HEK293 (cell line): ENCODE measurements around the gene ORM2.

Experiments
- CTCF ChIA-PET: fragments of 350-600 bp; formaldehyde crosslinking; extraction: SDS; loops from one replicate; lab custom pipeline; 2021; ENCODE audit warnings: antibody characterized with exemption; lab: Yijun Ruan, JAX
- POLR2A ChIA-PET: fragments of 300-600 bp; formaldehyde crosslinking; extraction: SDS; loops from one replicate; lab custom pipeline; 2020; ENCODE audit warnings: antibody characterized with exemption, inconsistent platforms; lab: Yijun Ruan, JAX
- H3K27ac ChIP-seq: fragments of 200-500 bp; sonication (Bioruptor generic); 2 replicates; pipeline ENCODE4 v1.5.1; 2014; ENCODE audit warnings: low read depth, low read length, control low read depth, inconsistent platforms; ENCODE audit errors: extremely low read depth
- H3K36me3 ChIP-seq, 2 experiments: fragments of 200-500 bp in 1 of 2; sonication (Bioruptor generic) in 1 of 2; 1 replicate in 1 of 2; 2 replicates in 1 of 2; pipeline ENCODE4 v1.5.1; 2014 to 2017; ENCODE audit warnings: inconsistent platforms in 2 of 2, low read length in 2 of 2; ENCODE audit not compliant: control insufficient read depth in 2 of 2, insufficient read depth in 1 of 2
- H3K4me1 ChIP-seq: fragments of 200-500 bp; sonication (Bioruptor generic); 2 replicates; pipeline ENCODE4 v1.5.1; 2014; ENCODE audit warnings: mild to moderate bottlenecking, low read length, inconsistent platforms; ENCODE audit not compliant: control insufficient read depth, insufficient read depth
- H3K4me3 ChIP-seq: 2 replicates; pipeline ENCODE4 v1.5.1; 2011; ENCODE audit warnings: low read depth, mild to moderate bottlenecking, control low read depth, low read length, moderate library complexity
- H3K9me3 ChIP-seq: fragments of 200-500 bp; sonication (Bioruptor generic); 2 replicates; pipeline ENCODE4 v1.5.1; 2014; ENCODE audit warnings: low read depth, low read length, inconsistent platforms; ENCODE audit not compliant: control insufficient read depth, insufficient read depth
- GFI1B ChIP-seq: fragments of 450-650 bp; formaldehyde crosslinking; IDR thresholded peaks from 2 replicates; pipeline ENCODE4 v1.5.1; 2016; ENCODE audit warnings: missing biosample characterization, missing genetic modification characterization
- IKZF3 ChIP-seq: fragments of 450-650 bp; IDR thresholded peaks from 2 replicates; pipeline ENCODE4 v1.5.0; 2018; ENCODE audit warnings: missing biosample characterization, mild to moderate bottlenecking, missing genetic modification characterization, moderate library complexity
- MEIS1 ChIP-seq: sonication (generic); formaldehyde crosslinking; IDR thresholded peaks from 2 replicates; pipeline ENCODE4 v1.8.1; 2022; ENCODE audit warnings: missing genetic modification reagents, mild to moderate bottlenecking, borderline replicate concordance
- OVOL3 ChIP-seq: fragments of 450-650 bp; formaldehyde crosslinking; IDR thresholded peaks from 2 replicates; pipeline ENCODE4 v1.5.1; 2016; ENCODE audit warnings: missing biosample characterization, missing genetic modification characterization
- SETDB1 ChIP-seq: IDR thresholded peaks from one replicate; pipeline ENCODE4 v1.6.1; 2017; ENCODE audit warnings: mild to moderate bottlenecking, low read length, moderate library complexity, mixed read lengths; ENCODE audit not compliant: insufficient read length
- ZBTB21 ChIP-seq: fragments of 450-650 bp; formaldehyde crosslinking; IDR thresholded peaks from 2 replicates; pipeline ENCODE4 v1.5.1; 2017; ENCODE audit warnings: missing biosample characterization, missing genetic modification characterization
- ZBTB8A ChIP-seq: fragments of 450-650 bp; formaldehyde crosslinking; IDR thresholded peaks from 2 replicates; pipeline ENCODE4 v1.5.1; 2016; ENCODE audit warnings: missing biosample characterization, missing genetic modification characterization
- ZFHX2 ChIP-seq: fragments of 450-650 bp; formaldehyde crosslinking; conservative IDR thresholded peaks from 2 replicates; pipeline ENCODE4 v1.5.1; 2016; ENCODE audit warnings: missing biosample characterization, missing genetic modification characterization
- ZFP37 ChIP-seq: fragments of 450-650 bp; formaldehyde crosslinking; IDR thresholded peaks from 2 replicates; pipeline ENCODE4 v1.5.1; 2016; ENCODE audit warnings: missing biosample characterization, missing genetic modification characterization
- ZFP69B ChIP-seq: fragments of 450-650 bp; formaldehyde crosslinking; IDR thresholded peaks from 2 replicates; pipeline ENCODE4 v1.5.1; 2016; ENCODE audit warnings: missing biosample characterization, missing genetic modification characterization
- ZNF132 ChIP-seq: fragments of 450-650 bp; formaldehyde crosslinking; IDR thresholded peaks from 2 replicates; pipeline ENCODE4 v1.5.1; 2017; ENCODE audit warnings: missing biosample characterization, missing genetic modification characterization, borderline replicate concordance
- ZNF146 ChIP-seq: fragments of 450-650 bp; formaldehyde crosslinking; IDR thresholded peaks from 2 replicates; pipeline ENCODE4 v1.5.1; 2016; ENCODE audit warnings: missing biosample characterization, missing genetic modification characterization
- ZNF174 ChIP-seq: fragments of 450-650 bp; formaldehyde crosslinking; IDR thresholded peaks from 2 replicates; pipeline ENCODE4 v1.5.0; 2017; ENCODE audit warnings: missing biosample characterization, mild to moderate bottlenecking, missing genetic modification characterization
- ZNF19 ChIP-seq: fragments of 450-650 bp; formaldehyde crosslinking; IDR thresholded peaks from 2 replicates; pipeline ENCODE4; 2016; ENCODE audit warnings: missing biosample characterization, missing genetic modification characterization, low read depth
- ZNF214 ChIP-seq: fragments of 450-650 bp; formaldehyde crosslinking; IDR thresholded peaks from 2 replicates; pipeline ENCODE4 v1.5.1; 2017; ENCODE audit warnings: missing biosample characterization, mild to moderate bottlenecking, missing genetic modification characterization, borderline replicate concordance
- ZNF266 ChIP-seq: fragments of 450-650 bp; formaldehyde crosslinking; IDR thresholded peaks from 2 replicates; pipeline ENCODE4 v1.5.1; 2016; ENCODE audit warnings: missing biosample characterization, missing genetic modification characterization, low read depth
- ZNF529 ChIP-seq: fragments of 450-650 bp; formaldehyde crosslinking; IDR thresholded peaks from 2 replicates; pipeline ENCODE4 v1.5.1; 2017; ENCODE audit warnings: missing genetic modification characterization, missing biosample characterization; ENCODE audit not compliant: insufficient replicate concordance
- ZNF626 ChIP-seq: fragments of 450-650 bp; sonication (Bioruptor Pico); formaldehyde crosslinking; IDR thresholded peaks from 2 replicates; pipeline ENCODE4 v1.5.1; 2018; ENCODE audit warnings: missing biosample characterization, missing genetic modification characterization, inconsistent platforms
- ZNF707 ChIP-seq: fragments of 450-650 bp; formaldehyde crosslinking; IDR thresholded peaks from 2 replicates; pipeline ENCODE4 v1.5.1; 2016; ENCODE audit warnings: missing biosample characterization, missing genetic modification characterization
- ZNF777 ChIP-seq: fragments of 450-650 bp; formaldehyde crosslinking; IDR thresholded peaks from 2 replicates; pipeline ENCODE4 v1.5.1; 2017; ENCODE audit warnings: missing biosample characterization, missing genetic modification characterization, borderline replicate concordance
- TF ChIP-seq, protein P1 (sequence below): fragments of 450-650 bp; IDR thresholded peaks from 2 replicates; pipeline ENCODE4 v1.5.1; 2018; ENCODE audit warnings: missing biosample characterization, missing genetic modification characterization
- TF ChIP-seq, protein P2 (sequence below): fragments of 450-650 bp; formaldehyde crosslinking; IDR thresholded peaks from 2 replicates; pipeline ENCODE4 v1.5.1; 2016; ENCODE audit warnings: missing biosample characterization, missing genetic modification characterization, low read depth
- TF ChIP-seq, protein P3 (sequence below): fragments of 450-650 bp; formaldehyde crosslinking; IDR thresholded peaks from 2 replicates; pipeline ENCODE4 v1.5.1; 2016; ENCODE audit warnings: missing biosample characterization, missing genetic modification characterization
- TF ChIP-seq, protein P4 (sequence below): fragments of 450-650 bp; formaldehyde crosslinking; IDR thresholded peaks from 2 replicates; pipeline ENCODE4 v1.5.1; 2016; ENCODE audit warnings: missing biosample characterization, missing genetic modification characterization

The ORM2 gene

DNA sequence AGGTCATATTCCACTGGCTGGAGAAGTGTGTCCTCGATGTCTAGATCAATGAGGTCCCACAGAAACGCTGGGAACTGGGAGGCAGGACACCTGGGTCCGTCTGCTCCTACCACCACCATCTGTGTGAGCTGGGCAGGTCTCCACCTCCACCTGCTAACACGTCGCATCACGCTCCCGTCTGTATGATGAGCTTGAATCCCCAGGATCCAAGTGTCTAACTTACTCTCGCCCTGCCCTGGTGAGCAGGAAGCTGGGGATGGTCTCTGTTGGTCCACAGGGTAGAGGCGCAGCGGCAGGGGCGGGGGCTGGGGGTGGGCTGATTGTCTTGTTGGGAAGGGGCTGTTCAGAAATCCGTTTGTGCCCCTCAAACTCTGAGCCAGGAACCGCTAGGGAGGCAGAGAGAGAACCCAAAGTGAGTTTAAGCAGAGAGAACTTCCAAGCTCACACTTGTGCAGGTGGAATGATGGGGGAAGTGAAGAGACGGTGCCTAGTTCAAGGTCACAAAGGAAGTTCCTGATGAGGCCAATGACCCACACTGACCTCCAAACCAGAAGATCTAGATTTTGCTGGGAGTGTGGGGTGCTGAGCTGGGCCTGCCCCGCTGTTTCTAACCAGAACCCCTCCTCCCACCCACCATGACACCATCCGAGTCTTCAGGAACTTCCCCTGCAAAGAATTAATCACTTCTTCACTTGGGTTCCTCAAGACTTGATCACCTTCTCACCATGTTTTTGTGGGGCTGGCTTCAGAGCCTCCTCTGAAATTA, 21.1 kb downstream of the ORM2 start:
- no peaks in the 10 kb centered on the region for H3K36me3 ChIP-seq
- TF ChIP-seq ZNF529 (tag by site-specific recombination) (no peak), ZFP69B (tag by site-specific recombination) (no peak), ZNF626 (no peak), ZFP37 (tag by site-specific recombination) (no peak), ZNF19 (no peak), IKZF3 (tag by site-specific recombination) (no peak), ZNF132 (tag by site-specific recombination) (no peak), ZNF266 (tag by site-specific recombination) (no peak), ZBTB21 (tag by site-specific recombination) (no peak), ZFHX2 (no peak), ZNF707 (tag by site-specific recombination) (no peak), ZBTB8A (tag by site-specific recombination) (no peak), OVOL3 (tag by site-specific recombination) (no peak), GFI1B (tag by site-specific recombination) (no peak), ZNF777 (no peak), MEIS1 (CRISPR knock-in tag) (no peak)
- TF ChIP-seq, protein P1, sequence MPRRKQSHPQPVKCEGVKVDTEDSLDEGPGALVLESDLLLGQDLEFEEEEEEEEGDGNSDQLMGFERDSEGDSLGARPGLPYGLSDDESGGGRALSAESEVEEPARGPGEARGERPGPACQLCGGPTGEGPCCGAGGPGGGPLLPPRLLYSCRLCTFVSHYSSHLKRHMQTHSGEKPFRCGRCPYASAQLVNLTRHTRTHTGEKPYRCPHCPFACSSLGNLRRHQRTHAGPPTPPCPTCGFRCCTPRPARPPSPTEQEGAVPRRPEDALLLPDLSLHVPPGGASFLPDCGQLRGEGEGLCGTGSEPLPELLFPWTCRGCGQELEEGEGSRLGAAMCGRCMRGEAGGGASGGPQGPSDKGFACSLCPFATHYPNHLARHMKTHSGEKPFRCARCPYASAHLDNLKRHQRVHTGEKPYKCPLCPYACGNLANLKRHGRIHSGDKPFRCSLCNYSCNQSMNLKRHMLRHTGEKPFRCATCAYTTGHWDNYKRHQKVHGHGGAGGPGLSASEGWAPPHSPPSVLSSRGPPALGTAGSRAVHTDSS (tag by site-specific recombination), result no peak
- TF ChIP-seq, protein P2, sequence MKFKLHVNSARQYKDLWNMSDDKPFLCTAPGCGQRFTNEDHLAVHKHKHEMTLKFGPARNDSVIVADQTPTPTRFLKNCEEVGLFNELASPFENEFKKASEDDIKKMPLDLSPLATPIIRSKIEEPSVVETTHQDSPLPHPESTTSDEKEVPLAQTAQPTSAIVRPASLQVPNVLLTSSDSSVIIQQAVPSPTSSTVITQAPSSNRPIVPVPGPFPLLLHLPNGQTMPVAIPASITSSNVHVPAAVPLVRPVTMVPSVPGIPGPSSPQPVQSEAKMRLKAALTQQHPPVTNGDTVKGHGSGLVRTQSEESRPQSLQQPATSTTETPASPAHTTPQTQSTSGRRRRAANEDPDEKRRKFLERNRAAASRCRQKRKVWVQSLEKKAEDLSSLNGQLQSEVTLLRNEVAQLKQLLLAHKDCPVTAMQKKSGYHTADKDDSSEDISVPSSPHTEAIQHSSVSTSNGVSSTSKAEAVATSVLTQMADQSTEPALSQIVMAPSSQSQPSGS, result no peak
- TF ChIP-seq, protein P3, sequence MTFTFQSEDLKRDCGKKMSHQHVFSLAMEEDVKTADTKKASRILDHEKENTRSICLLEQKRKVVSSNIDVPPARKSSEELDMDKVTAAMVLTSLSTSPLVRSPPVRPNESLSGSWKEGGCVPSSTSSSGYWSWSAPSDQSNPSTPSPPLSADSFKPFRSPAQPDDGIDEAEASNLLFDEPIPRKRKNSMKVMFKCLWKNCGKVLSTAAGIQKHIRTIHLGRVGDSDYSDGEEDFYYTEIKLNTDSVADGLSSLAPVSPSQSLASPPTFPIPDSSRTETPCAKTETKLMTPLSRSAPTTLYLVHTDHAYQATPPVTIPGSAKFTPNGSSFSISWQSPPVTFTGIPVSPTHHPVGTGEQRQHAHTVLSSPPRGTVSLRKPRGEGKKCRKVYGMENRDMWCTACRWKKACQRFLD, result no peak
- TF ChIP-seq, all 188 proteins: peak for 0
- ChIA-PET POLR2A (no interaction called here), CTCF (interaction anchor here (0.6 to 4.0 kb wide), 6 partner anchors 10 to 400 kb away, joined by 3 to 17 read pairs (median 4); no protein-coding TSS in a partner anchor)
- Histone ChIP-seq H3K27ac (no peak overlapping the region), H3K4me3 (no peak overlapping the region), H3K9me3 (no peaks in the 10 kb centered on the region), H3K4me1 (peaks cover 8% of the 10 kb centered on the region)

DNA sequence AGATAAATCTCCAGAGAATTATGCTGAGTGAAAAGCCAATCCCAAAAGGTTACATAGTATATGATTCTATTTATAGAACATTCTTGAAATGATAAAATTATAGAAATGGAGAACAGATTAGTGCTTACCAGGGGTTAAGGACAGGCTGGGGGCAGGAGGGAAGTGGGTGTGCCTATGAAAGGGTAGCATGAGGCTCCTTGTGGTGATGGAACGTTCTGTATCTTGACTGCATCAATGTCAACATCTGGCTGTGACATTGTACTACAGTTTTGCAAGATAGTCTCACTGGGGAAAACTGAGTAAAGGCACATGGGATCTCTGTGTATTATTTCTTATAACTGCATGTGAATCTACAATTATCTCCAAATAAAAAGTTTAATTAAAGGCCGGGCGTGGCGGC, 22.3 kb downstream of the ORM2 start:
- Histone ChIP-seq H3K9me3 (no peaks in the 10 kb centered on the region), H3K4me1 (peaks cover 8% of the 10 kb centered on the region), H3K36me3 (no peaks in the 10 kb centered on the region), H3K4me3 (no peak overlapping the region), H3K27ac (no peak overlapping the region)
- ChIA-PET CTCF (interaction anchor here (0.6 to 4.0 kb wide), 5 partner anchors 13 to 309 kb away, joined by 3 to 17 read pairs (median 4); no protein-coding TSS in a partner anchor), POLR2A (no interaction called here)
- TF ChIP-seq ZNF146 (tag by site-specific recombination) (no peak), SETDB1 (no peak), ZNF174 (no peak), ZNF214 (tag by site-specific recombination) (no peak)
- TF ChIP-seq, protein P4, sequence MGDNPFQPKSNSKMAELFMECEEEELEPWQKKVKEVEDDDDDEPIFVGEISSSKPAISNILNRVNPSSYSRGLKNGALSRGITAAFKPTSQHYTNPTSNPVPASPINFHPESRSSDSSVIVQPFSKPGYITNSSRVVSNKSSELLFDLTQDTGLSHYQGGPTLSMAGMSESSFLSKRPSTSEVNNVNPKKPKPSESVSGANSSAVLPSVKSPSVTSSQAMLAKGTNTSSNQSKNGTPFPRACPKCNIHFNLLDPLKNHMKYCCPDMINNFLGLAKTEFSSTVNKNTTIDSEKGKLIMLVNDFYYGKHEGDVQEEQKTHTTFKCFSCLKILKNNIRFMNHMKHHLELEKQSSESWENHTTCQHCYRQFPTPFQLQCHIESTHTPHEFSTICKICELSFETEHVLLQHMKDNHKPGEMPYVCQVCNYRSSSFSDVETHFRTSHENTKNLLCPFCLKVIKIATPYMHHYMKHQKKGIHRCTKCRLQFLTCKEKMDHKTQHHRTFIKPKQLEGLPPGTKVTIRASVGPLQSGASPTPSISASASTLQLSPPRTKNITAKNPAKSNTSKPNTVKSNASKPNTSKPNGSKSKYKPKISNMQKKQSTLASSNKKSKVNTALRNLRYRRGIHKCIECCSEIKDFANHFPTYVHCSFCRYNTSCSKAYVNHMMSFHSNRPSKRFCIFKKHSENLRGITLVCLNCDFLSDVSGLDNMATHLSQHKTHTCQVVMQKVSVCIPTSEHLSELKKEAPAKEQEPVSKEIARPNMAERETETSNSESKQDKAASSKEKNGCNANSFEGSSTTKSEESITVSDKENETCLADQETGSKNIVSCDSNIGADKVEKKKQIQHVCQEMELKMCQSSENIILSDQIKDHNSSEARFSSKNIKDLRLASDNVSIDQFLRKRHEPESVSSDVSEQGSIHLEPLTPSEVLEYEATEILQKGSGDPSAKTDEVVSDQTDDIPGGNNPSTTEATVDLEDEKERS, result no peak
